Hematopoietic multipotent progenitor cell treated with erythropoietin and hydrocortisone succinate and interleukin-3 and kit ligand, for 4 days (in vitro differentiated cells): ENCODE results near the gene MT1G.
A peak's percentile ranks its signal among the peaks of the same experiment; 100 is the strongest.
"Not testable (repeated sequence)": the region's sequence is repeated elsewhere in the genome, so short reads cannot be mapped to it uniquely, and the experiment has no call there.

Experiments used
- DNase-seq: peaks from one replicate; pipeline ENCODE4 v3.0.0-alpha.2; 2015

Gene MT1G

DNA sequence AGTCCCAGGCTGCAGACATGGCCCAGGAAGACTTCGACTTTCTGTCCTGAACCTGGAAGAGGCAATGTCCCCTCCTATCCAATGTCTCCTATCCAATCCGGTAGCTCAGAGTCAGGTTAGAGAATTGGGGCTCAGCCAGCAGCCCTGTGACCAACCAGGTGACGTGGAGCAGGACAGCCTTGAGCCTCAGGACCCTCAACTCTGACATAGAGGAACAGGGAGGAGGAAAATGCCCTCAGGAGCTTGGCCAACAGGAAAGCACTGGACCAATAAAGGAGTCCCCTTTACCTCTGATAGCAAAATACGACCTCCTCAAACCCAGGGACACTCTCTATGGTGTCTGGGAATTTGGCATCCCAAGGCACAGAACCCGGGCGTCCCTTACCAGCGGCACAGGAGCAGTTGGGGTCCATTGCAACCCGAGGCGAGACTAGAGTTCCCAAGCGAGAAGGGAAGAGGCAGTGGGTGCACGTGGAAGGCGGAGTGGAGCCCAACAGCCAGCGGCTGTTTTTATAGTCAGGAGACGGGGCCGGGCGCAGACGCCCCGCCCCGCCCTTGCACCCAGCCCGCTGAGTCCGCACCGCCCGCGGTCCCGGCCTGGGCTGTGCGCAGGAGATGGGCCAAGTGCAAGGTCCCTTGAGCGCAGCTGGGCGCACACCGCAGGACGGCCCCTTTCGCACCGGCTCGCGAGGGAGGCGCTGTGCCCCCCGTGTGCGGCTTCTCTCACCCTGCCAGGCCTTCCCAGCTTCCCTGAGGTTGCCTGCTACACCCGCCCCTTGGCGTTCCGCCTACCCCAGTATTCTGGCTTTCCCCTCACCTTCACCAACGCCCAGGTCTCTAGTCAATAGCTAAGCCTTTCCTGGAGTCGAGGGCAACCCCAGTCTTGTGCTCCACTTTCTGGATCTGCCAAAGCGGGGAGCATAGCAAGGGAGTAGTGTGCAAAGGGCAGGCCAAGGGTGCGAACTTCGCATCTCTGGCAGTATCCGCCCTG is at the start of gene MT1G:
MT1G (minus strand) TSS at position 485 of the 991 bp plus-strand sequence; CDS start at position 413, 72 bp downstream.
- DNase-seq, result peak; percentile 81

DNA sequence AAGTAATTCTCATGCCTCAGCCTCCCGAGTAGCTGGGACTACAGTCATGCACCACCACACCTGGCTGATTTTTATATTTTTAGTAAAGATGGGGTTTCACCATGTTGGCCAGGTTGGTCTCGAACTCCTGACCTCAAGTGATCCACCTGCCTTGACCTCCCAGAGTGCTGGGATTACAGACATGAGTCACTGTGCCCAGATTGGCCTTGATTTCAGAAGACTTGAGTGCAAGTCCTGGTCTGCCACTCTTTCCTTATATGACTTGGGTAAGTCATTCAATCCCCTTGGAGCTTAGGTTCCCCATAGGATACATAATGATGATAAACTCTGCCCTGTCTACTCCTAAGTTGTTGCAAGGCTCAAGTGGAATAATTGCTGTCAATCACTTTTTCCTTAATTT is 49.7 kb upstream of the MT1G start:
- not testable (repeated sequence) for DNase-seq

DNA sequence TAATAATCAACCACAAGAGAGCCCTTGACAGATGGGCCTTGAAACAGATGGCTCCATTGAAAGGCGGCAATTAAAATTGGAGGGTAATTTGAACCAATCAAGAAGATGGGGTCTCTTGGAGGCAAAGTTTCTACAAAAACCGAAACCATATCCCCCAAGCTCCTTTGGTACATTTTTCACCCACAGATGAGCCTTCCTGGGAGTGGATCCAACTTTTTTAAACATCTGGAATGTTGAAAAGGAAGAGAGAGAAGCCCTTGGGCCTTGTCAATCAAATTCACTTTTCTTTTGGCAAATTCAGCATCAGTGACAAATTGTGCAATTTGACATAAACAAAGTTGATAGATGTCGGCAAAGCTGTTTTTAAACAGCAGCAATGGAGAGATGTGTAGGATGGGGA is 48.9 kb upstream of the MT1G start:
- no peak for DNase-seq

DNA sequence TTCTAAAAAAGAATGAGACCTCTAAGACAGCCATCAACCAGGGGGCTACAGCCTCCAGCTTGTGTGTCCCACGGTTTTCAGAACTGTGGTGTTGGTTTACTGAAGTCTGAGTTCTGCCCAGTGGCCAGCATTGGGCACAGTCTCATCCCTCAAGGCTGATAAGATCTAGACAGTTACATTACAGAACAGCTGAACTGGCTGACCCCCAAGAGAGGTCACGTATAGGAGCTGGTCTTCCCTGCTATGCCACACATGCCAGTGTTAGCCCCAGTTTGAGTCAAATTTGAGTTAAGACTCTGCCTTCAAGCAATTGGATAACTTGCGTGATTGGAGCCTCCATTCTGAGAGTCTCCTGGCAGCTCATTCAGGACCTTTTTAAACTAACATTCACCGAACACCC is 47.3 kb upstream of the MT1G start:
- DNase-seq, result peak; percentile 57

DNA sequence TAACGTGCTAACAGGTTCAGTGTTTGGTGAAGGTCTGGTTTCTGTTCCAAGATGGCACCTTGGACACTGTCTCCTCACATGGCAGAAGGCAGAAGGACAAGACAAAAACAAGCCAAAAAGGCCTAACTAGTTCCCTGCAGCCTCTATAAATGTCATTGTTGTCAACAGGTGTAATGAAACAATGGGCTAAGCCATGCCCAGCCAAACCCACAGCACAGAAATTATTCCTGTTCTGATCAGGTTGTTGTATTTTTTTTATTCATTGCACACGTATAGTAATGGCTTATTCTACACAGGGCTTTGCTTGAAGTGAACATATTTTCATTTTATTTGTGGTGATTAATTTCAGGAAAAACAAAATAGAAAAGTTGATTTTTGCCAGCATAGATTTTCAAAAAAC is 45.9 kb upstream of the MT1G start:
- no peak for DNase-seq

DNA sequence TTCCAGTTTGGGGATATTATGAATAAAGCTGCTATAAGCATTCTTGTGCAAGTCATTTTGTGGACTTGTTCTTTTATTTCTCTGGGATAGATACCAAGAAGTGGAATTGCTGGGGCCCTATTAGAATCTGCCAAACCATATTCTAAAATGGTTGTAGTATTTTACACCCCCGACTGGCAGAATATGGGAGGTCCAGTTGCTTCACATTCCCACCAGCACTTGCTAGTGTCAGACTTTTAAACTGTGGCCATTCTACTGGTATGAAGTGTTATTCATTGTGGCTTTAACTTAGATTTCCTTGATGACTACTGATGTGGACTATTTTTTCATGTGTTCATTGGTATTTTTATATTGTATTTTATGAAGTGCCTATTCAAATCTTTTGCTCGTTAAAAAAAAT is 44.0 kb upstream of the MT1G start:
- DNase-seq, result no peak

GRCh38 chr16:56710181-56710737 is 42.4 kb upstream of the MT1G start:
- DNase-seq, result no peak

DNA sequence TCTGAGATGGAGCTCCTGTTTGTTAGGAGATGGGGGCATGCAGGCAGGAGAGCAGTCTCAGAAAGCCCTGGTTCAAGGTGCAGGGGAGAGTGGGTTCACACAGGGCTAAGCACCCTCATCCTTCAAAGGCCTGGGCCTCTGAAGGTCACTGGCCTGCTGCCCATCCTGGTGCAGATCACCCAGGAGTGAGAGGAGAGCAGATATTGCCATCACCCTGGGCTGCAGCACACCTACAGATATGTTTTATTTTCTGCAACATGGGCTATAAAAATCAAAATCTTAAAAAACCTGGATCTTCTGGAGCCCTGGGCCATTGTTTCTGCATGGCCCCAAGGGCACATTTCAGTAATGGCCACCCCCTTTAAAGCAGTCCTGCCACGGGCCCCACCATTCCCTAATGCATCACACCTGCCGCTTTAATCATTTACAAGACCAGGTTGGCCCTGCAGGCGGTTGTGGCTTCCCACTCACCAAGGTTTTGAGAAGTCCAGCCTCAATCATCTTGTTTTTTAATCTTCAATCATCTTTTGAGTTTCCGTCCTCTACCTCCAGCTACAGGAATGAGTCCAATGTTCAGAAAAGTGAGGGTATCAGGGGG is 41.7 kb upstream of the MT1G start:
- no peak for DNase-seq

DNA sequence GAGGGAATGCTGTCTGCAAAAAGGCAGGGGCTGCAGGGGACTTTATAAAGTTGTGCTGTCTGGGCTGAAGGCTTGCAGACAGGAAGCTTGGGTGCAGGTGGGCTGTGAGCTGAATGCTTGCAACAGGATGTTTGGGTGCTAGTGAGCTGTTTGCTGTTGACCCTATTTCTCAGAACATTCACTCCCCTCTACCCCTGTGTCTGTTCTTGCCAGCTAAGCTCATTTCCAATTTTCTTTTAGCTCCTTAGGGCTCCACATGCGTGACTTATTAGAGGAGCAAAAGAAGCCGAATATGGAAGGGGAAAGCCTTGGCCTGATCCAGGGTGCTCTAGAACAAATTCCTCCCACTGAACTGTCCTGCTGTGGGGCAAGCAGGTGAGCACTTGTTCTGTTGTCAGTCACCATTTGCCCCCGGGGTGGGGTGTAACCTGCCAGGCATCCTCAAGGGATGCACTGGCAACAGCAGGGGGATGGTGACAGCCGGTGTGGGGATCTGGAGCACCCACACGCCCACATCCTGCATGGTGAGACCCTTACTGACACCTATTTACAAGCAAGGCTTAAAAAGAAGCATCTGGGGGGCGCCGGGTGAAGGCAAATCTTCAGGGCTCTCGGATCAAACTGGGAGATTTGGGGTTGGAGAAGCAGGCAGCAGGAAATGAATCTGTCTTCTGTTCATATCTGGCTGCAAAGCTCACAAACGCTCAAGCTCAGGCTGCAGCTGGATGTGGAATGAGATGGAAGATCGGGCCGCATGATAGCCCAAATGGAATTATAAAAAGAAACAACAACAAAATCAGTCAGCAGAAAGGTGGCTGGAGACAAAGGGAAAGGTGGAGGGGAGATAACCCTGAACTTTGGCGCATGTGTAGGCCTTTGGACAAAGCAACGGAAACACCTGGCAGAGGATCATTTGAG is 40.9 kb upstream of the MT1G start:
- no peak for DNase-seq

DNA sequence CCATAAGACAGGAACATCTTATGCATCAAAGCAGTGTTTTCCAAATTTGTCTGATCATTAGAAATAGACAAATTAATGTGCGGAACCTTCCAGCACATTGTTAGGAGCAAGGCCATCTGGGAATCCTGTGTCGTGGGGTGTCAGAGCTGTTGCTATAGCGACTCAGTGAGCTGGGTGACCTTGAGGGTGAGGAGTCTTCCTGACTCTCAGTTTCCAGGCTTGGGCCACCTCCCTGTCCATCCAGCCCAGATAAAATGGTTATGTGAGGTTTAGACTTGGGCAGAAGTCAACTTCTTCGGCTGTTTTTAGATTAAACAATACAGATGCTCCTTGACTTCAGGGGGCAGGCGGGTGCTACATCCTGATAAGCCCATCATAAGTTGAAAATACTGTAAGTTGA is 35.0 kb upstream of the MT1G start:
- peak; percentile 5 for DNase-seq

GRCh38 chr16:56701534-56701933 is 33.7 kb upstream of the MT1G start:
- DNase-seq, result no peak

DNA sequence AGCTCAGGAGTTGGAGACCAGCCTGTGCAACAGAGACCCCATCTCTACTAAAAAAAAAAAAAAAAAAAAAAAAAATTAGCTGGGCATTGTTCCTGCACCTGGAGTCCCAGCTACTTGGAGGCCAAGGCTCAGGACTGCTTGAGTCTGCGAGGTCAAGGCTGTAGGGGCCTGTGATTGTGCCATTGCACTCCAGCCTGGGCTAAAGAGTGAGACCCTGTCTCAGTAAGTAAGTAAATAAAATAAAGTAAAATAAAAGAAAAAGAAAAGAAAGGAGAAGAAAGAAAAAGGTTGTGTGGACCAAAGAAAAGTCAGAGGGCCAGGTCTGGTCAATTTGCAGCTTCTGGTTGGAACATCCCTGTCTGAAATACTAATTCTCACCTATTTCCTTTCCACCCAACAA is 32.8 kb upstream of the MT1G start:
- DNase-seq, result no peak

DNA sequence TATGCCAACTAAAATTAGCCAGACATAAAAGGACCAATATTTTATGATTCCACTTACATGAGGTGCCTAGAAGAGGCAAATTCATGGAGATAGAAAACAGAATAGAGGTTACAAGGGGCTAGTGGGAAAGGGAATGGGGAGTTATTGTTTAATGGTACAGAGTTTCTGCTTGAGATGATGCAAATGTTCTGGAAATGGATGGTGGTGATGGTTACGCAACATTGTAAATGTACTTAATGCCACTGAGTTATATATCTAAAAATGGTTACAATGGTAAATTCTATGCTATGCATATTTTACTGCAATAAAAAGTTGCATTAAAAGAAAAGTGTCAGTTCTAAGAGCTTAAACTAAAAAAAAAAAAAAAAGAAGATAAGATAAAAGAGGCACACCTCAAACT is 32.3 kb upstream of the MT1G start:
- no peak for DNase-seq

- DNase-seq, result no peak
Measured at GRCh38 chr16:56697456-56698155, 29.7 kb upstream of the MT1G start.

DNA sequence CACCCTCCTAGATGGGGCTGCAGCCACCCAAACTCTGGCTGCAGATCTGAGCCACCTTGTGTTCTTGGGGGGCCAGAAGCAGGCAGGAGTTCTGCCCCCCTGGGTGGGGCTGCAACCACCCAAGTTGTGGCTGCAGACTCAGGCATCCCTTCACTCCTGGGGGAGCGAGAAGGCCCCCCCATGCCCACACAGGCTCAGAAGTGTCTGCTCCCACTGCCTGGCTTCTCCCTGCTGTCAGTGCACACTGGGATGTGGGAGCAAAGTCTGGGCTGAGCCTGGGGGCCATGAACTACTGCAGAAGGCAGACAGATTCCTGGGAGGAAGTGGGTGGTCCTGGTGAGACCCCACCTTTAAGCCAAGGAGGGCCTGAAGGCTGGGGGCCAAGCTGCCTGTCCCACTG is 27.4 kb upstream of the MT1G start:
- DNase-seq, result no peak

- no peak for DNase-seq
Measured at GRCh38 chr16:56691885-56692284, 24.0 kb upstream of the MT1G start.

DNA sequence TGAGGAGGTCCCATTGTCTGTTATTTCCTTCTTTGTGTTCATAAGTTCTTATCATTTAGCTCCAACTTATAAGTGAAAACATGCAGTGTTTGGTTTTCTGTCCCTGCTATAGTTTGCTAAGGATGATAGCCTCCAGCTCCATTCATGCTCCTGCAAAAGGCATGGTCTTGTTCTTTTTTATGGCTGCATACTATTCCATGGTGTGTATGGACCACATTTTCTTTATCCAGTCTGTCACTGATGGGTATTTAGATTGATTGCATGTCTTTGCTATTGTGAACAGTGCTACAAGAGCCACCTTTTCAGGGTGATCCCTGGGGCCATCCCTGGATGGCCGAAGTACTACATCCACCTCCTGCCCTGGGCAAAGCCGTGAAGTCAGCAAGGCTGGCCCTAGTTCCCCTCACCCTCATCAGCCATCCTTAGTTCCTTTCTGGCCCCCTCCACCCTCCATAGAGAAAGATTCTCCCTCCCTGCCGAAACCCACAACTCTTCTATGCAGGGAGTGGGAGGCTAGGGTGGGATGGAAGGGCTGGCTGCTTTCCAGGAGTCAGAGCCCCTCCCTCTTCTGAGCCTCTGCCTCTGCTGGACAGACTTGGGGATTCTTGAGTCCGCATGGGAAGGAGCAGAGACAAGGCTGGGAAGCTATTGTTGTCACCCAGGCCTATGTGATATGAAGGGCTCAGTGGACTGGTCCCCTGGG is 22.7 kb upstream of the MT1G start:
- DNase-seq, result no peak

- no peak for DNase-seq
Measured at GRCh38 chr16:56689171-56689570, 21.3 kb upstream of the MT1G start.

- DNase-seq, result no peak
Measured at GRCh38 chr16:56688762-56689161, 20.9 kb upstream of the MT1G start.

GRCh38 chr16:56686758-56687157 is 18.9 kb upstream of the MT1G start:
- DNase-seq, result no peak

GRCh38 chr16:56684926-56685590 is 17.2 kb upstream of the MT1G start:
- DNase-seq, result no peak
